Right lobe of liver (tissue), 4 donors: ENCODE results near the gene RAP1GAP2.

Experiments
- POLR2A ChIP-seq: fragments of 450-650 bp; IDR thresholded peaks from one replicate; pipeline ENCODE4 v1.6.1; 2017; ENCODE audit warnings: antibody characterized with exemption, mild to moderate bottlenecking
- TF ChIP-seq, protein P1 (sequence below), 4 donors: fragments of 200-600 bp in 3 of 4; fragments of 450-650 bp in 1 of 4; IDR thresholded peaks; one replicate each; pipeline versions ENCODE4 v1.5.1 to v1.8.0; 2016 to 2022; ENCODE audit warnings: antibody characterized with exemption in 4 of 4, mild to moderate bottlenecking in 2 of 4
- donor health status: DM: no; HTN: no; CAD: no.
- donor health status: DM: no; HTN: no; CAD: no.
- donor health status: DM: no; HTN: yes; CAD: no.

DNA sequence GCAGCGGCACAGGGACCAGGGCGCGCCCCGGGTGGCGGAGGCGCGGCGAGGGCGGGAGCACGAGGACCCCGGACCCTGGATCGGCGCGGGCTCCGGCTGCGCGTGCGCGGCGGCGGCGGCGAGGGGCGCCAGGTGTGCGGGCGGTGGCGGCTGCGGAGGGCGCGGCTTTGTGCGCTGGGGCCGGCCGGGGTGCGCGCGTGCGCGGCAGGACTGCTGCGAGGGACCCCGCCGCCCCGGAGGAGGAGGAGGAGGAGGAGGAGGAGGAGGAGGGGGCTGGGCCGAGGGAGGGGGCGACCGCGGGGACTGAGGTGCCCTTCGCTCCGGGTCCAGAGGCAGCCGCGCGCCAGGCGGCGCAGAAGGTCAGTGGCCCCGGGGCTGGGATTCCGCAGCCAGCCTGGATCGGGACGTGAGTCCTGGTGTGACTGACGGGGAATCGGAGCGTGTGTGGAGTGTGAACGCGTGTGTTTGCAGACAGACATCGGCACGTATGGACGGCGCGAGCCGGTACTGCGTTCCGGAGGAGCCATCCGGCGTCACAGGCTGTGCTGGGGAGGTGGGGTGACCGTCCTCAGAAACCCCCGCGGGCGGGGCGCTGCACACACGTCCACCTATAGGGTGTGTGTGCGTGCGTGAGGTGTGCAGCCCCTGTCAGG is 19.5 kb upstream of the RAP1GAP2 start:
- TF ChIP-seq, protein P1, sequence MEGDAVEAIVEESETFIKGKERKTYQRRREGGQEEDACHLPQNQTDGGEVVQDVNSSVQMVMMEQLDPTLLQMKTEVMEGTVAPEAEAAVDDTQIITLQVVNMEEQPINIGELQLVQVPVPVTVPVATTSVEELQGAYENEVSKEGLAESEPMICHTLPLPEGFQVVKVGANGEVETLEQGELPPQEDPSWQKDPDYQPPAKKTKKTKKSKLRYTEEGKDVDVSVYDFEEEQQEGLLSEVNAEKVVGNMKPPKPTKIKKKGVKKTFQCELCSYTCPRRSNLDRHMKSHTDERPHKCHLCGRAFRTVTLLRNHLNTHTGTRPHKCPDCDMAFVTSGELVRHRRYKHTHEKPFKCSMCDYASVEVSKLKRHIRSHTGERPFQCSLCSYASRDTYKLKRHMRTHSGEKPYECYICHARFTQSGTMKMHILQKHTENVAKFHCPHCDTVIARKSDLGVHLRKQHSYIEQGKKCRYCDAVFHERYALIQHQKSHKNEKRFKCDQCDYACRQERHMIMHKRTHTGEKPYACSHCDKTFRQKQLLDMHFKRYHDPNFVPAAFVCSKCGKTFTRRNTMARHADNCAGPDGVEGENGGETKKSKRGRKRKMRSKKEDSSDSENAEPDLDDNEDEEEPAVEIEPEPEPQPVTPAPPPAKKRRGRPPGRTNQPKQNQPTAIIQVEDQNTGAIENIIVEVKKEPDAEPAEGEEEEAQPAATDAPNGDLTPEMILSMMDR (IDR thresholded peaks at IDR 0.05) = no peak
- TF ChIP-seq POLR2A = no peak
